K562 (cell line): ENCODE data around the gene RBL1.

Source experiments
- CBFB ChIP-seq: sonication (generic); formaldehyde crosslinking; IDR thresholded peaks from 2 replicates; pipeline ENCODE4 v1.4.0; 2020; ENCODE audit warnings: mild to moderate bottlenecking, missing genetic modification reagents
- EGR1 ChIP-seq: fragments of 450-650 bp; conservative IDR thresholded peaks from 2 replicates; pipeline ENCODE4 v1.6.1; 2017; ENCODE audit warnings: mild to moderate bottlenecking
- EZH2 ChIP-seq: IDR thresholded peaks from 2 replicates; pipeline ENCODE4 v1.6.1; 2012; ENCODE audit warnings: low read depth, mild to moderate bottlenecking, inconsistent platforms, low read length, borderline replicate concordance
- FOXK2 ChIP-seq, 2 experiments: fragments of 450-650 bp; IDR thresholded peaks in 1 of 2; conservative IDR thresholded peaks in 1 of 2; 2 replicates each; pipeline ENCODE4 v1.6.1; 2016; ENCODE audit warnings: low read depth in 2 of 2, mild to moderate bottlenecking in 1 of 2
- GATAD2B ChIP-seq: fragments of 450-650 bp; IDR thresholded peaks from 2 replicates; pipeline ENCODE4 v1.6.1; 2017; ENCODE audit warnings: mild to moderate bottlenecking, borderline replicate concordance
- JUND ChIP-seq, 2 experiments: IDR thresholded peaks; 2 replicates in 1 of 2; 3 replicates in 1 of 2; pipeline ENCODE4 v1.6.1; 2011; ENCODE audit warnings: borderline replicate concordance in 2 of 2, low read depth in 2 of 2, low read length in 2 of 2, improper control_type of control experiment in 1 of 2, missing biosample characterization in 1 of 2, missing genetic modification characterization in 1 of 2, missing genetic modification reagents in 1 of 2
- MCM5 ChIP-seq: fragments of 450-650 bp; IDR thresholded peaks from 2 replicates; pipeline ENCODE4 v1.6.1; 2016; ENCODE audit warnings: low read depth
- NRF1 ChIP-seq, 2 experiments: fragments of 450-650 bp; IDR thresholded peaks in 1 of 2; conservative IDR thresholded peaks in 1 of 2; 2 replicates each; pipeline ENCODE4 v1.6.1; 2014; ENCODE audit warnings: mild to moderate bottlenecking in 2 of 2
- TCF7 ChIP-seq: sonication (generic); IDR thresholded peaks from 2 replicates; pipeline ENCODE4 v1.6.1; 2016; ENCODE audit warnings: antibody characterized with exemption, borderline replicate concordance
- YY1 ChIP-seq, 3 experiments: IDR thresholded peaks; 2 replicates each; pipeline ENCODE4 v1.6.1; 2011; ENCODE audit warnings: low read length in 2 of 3, mild to moderate bottlenecking in 2 of 3, moderate library complexity in 2 of 3, borderline replicate concordance in 1 of 3, control low read depth in 1 of 3, low read depth in 1 of 3; ENCODE audit not compliant: insufficient read depth in 3 of 3, insufficient replicate concordance in 2 of 3, control insufficient read depth in 1 of 3, insufficient read length in 1 of 3; ENCODE audit errors: extremely low read depth in 1 of 3
- TF ChIP-seq, protein P1 (sequence below), 3 experiments: IDR thresholded peaks in 2 of 3; conservative IDR thresholded peaks in 1 of 3; 2 replicates each; pipeline ENCODE4 v1.5.1; 2011 to 2012; ENCODE audit warnings: low read length in 3 of 3, mild to moderate bottlenecking in 3 of 3, control low read depth in 2 of 3, improper control_type of control experiment in 1 of 3, inconsistent platforms in 1 of 3, low read depth in 1 of 3, mixed read lengths in 1 of 3, moderate library complexity in 1 of 3; ENCODE audit not compliant: insufficient read depth in 2 of 3

DNA sequence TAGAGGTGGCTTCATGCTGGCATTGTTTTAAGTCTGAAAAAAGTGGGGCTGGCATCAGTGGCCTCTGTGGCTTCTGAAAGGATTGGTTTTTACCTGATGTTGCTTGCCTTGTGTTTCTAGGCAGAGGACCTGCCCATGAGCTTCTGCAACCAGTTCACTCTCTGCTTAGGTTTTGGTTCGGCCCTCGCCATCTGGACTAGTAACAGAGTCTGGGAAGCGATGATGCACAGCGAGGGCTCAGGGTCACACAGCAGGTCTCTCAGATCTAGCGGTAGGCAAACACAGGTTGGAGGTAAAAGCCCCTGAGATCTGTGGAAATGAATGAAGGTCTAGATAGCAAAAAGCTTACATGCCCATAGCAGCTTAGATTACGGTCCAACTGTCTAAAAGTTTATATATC is 6.8 kb upstream of the RBL1 start:
- TF ChIP-seq YY1 (IDR thresholded peaks at IDR 0.05; ENCODE audit: borderline replicate concordance in 1 of 3, control insufficient read depth in 1 of 3, extremely low read depth in 1 of 3, insufficient read depth in 3 of 3, insufficient read length in 1 of 3, insufficient replicate concordance in 2 of 3, low read depth in 1 of 3, low read length in 2 of 3) = no peak
- TF ChIP-seq JUND (IDR thresholded peaks at IDR 0.05; ENCODE audit: borderline replicate concordance, low read depth, low read length) = no peak
- TF ChIP-seq JUND (tag; IDR thresholded peaks at IDR 0.05; ENCODE audit: borderline replicate concordance, low read depth, low read length) = no peak
- no peak for TF ChIP-seq EZH2
- TF ChIP-seq NRF1 (conservative IDR thresholded peaks at IDR 0.05 in 1 of 2, IDR thresholded peaks at IDR 0.05 in 1 of 2) = no peak
- TF ChIP-seq, protein P1, sequence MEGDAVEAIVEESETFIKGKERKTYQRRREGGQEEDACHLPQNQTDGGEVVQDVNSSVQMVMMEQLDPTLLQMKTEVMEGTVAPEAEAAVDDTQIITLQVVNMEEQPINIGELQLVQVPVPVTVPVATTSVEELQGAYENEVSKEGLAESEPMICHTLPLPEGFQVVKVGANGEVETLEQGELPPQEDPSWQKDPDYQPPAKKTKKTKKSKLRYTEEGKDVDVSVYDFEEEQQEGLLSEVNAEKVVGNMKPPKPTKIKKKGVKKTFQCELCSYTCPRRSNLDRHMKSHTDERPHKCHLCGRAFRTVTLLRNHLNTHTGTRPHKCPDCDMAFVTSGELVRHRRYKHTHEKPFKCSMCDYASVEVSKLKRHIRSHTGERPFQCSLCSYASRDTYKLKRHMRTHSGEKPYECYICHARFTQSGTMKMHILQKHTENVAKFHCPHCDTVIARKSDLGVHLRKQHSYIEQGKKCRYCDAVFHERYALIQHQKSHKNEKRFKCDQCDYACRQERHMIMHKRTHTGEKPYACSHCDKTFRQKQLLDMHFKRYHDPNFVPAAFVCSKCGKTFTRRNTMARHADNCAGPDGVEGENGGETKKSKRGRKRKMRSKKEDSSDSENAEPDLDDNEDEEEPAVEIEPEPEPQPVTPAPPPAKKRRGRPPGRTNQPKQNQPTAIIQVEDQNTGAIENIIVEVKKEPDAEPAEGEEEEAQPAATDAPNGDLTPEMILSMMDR (IDR thresholded peaks at IDR 0.05 in 2 of 3, conservative IDR thresholded peaks at IDR 0.05 in 1 of 3; ENCODE audit: insufficient read depth in 2 of 3, low read depth in 1 of 3, low read length in 3 of 3) = no peak
- no peak for TF ChIP-seq CBFB
- no peak for TF ChIP-seq TCF7
- no peak for TF ChIP-seq MCM5
- no peak for TF ChIP-seq EGR1
- no peak for TF ChIP-seq FOXK2 (conservative IDR thresholded peaks at IDR 0.05 in 1 of 2, IDR thresholded peaks at IDR 0.05 in 1 of 2; ENCODE audit: low read depth in 2 of 2)
- TF ChIP-seq GATAD2B = no peak
